Measurements from ENCODE around the gene NACC1.
A peak's percentile ranks its signal among the peaks of the same experiment; 100 is the strongest.

GRCh38 chr19:13152974-13153568 is 35.0 kb downstream of the NACC1 start:
- TF ChIP-seq, protein P1, sequence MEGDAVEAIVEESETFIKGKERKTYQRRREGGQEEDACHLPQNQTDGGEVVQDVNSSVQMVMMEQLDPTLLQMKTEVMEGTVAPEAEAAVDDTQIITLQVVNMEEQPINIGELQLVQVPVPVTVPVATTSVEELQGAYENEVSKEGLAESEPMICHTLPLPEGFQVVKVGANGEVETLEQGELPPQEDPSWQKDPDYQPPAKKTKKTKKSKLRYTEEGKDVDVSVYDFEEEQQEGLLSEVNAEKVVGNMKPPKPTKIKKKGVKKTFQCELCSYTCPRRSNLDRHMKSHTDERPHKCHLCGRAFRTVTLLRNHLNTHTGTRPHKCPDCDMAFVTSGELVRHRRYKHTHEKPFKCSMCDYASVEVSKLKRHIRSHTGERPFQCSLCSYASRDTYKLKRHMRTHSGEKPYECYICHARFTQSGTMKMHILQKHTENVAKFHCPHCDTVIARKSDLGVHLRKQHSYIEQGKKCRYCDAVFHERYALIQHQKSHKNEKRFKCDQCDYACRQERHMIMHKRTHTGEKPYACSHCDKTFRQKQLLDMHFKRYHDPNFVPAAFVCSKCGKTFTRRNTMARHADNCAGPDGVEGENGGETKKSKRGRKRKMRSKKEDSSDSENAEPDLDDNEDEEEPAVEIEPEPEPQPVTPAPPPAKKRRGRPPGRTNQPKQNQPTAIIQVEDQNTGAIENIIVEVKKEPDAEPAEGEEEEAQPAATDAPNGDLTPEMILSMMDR (IDR thresholded peaks at IDR 0.05): no peak
- TF ChIP-seq POLR2AphosphoS5 (IDR thresholded peaks at IDR 0.05) (peak; percentile 99 to 100 (median 100)), POLR2A (IDR thresholded peaks at IDR 0.05) (peak in 3 of 4 donors; percentile 98 to 100 (median 99)), EP300 (IDR thresholded peaks at IDR 0.05) (no peak)

All from stomach (tissue), 4 donors.